HepG2 (cell line): ENCODE data around the gene SKIC2. TPM values are rescaled to one million over a fixed set of nuclear protein-coding genes. Genes with fewer than 3 reads are reported as not detected.

Experiments used
- NR2F2 ChIP-seq: IDR thresholded peaks from 2 replicates; pipeline ENCODE4 v1.6.1; 2012; ENCODE audit warnings: low read depth, inconsistent platforms, borderline replicate concordance
- PTBP1 ChIP-seq: fragments of 200-400 bp; formaldehyde crosslinking; IDR thresholded peaks from 2 replicates; pipeline ENCODE4 v1.6.1; 2018; ENCODE audit warnings: low read length, low read depth; ENCODE audit not compliant: poor library complexity, severe bottlenecking
- THAP11 ChIP-seq: IDR thresholded peaks from 2 replicates; pipeline ENCODE4 v1.6.1; 2016; ENCODE audit warnings: missing biosample characterization, missing genetic modification reagents
- TOPORS ChIP-seq: sonication (generic); formaldehyde crosslinking; IDR thresholded peaks from 2 replicates; pipeline ENCODE4 v1.8.0; 2023; ENCODE audit warnings: mild to moderate bottlenecking, missing genetic modification reagents
- ZNF138 ChIP-seq: sonication (generic); formaldehyde crosslinking; IDR thresholded peaks from 2 replicates; pipeline ENCODE4 v1.5.0; 2020; ENCODE audit warnings: mild to moderate bottlenecking, low read depth, missing genetic modification reagents
- ZNF282 ChIP-seq: fragments of 450-650 bp; IDR thresholded peaks from 2 replicates; pipeline ENCODE4 v1.6.1; 2018; ENCODE audit not compliant: partially characterized antibody
- ZNF572 ChIP-seq: sonication (generic); formaldehyde crosslinking; IDR thresholded peaks from 2 replicates; pipeline ENCODE4 v1.5.1; 2020; ENCODE audit warnings: mild to moderate bottlenecking, missing genetic modification reagents
- ZNF616 ChIP-seq: sonication (generic); formaldehyde crosslinking; IDR thresholded peaks from 2 replicates; pipeline ENCODE4 v1.5.0; 2020; ENCODE audit warnings: low read depth, mild to moderate bottlenecking, missing genetic modification reagents
- ZNF775 ChIP-seq: sonication (generic); formaldehyde crosslinking; IDR thresholded peaks from 2 replicates; pipeline ENCODE4 v1.4.0; 2020; ENCODE audit warnings: missing genetic modification reagents, mild to moderate bottlenecking, moderate library complexity, borderline replicate concordance
- polyA plus RNA-seq, 8 experiments: library from polyadenylated mRNA; depleted of rRNA in 3 of 8; stranded (reverse) in 7 of 8; unstranded in 1 of 8; fragments of >200 nt; fragmentation: Illumina TruSeq in 4 of 8; extraction: Trizol in 4 of 8; gene quantifications; 2 replicates each; pipeline versions ENCODE4 v1.2.1 to v1.2.3, GENCODE V29; 2011 to 2016; ENCODE audit warnings: low read depth in 4 of 8, missing spikeins in 1 of 8, mixed read lengths in 1 of 8; ENCODE audit not compliant: insufficient read depth in 1 of 8
- total RNA-seq, 5 experiments: library from RNA; depleted of rRNA; stranded (reverse); fragments of >200 nt; fragmentation: Illumina TruSeq; extraction: Trizol; gene quantifications; 2 replicates each; pipeline ENCODE4 v1.2.3, GENCODE V29; 2016; ENCODE audit warnings: low read depth in 1 of 5
- TF ChIP-seq, protein P1 (sequence below): IDR thresholded peaks from 2 replicates; pipeline ENCODE4 v1.6.1; 2018; ENCODE audit warnings: missing genetic modification reagents
- TF ChIP-seq, protein P2 (sequence below), 2 experiments: sonication (generic) in 1 of 2; formaldehyde crosslinking in 1 of 2; IDR thresholded peaks; 2 replicates each; pipeline versions ENCODE4 v1.5.1 to v1.6.1; 2011 to 2020; ENCODE audit warnings: borderline replicate concordance in 1 of 2, low read depth in 1 of 2, low read length in 1 of 2, mild to moderate bottlenecking in 1 of 2, missing genetic modification reagents in 1 of 2, moderate library complexity in 1 of 2
- TF ChIP-seq, protein P3 (sequence below): sonication (generic); formaldehyde crosslinking; IDR thresholded peaks from 2 replicates; pipeline ENCODE4 v1.4.0; 2020; ENCODE audit warnings: missing genetic modification reagents
- TF ChIP-seq, protein P4 (sequence below), 2 experiments: sonication (generic) in 1 of 2; formaldehyde crosslinking in 1 of 2; IDR thresholded peaks; 2 replicates each; pipeline versions ENCODE4 v1.4.0 to v1.6.1; 2016 to 2020; ENCODE audit warnings: borderline replicate concordance in 1 of 2, low read depth in 1 of 2, mild to moderate bottlenecking in 1 of 2, missing genetic modification reagents in 1 of 2
- TF ChIP-seq, protein P5 (sequence below): sonication (generic); formaldehyde crosslinking; IDR thresholded peaks from 2 replicates; pipeline ENCODE4; 2020; ENCODE audit warnings: missing genetic modification reagents, mild to moderate bottlenecking, borderline replicate concordance
- TF ChIP-seq, protein P6 (sequence below): sonication (generic); formaldehyde crosslinking; conservative IDR thresholded peaks from 2 replicates; pipeline ENCODE4 v1.8.0; 2022; ENCODE audit warnings: mild to moderate bottlenecking, moderate library complexity, missing genetic modification reagents

The SKIC2 gene
- total and polyA plus RNA-seq, 2 of the 13 experiments (the other 11 are each of a cell fraction or from before 2014, with no cell fraction given) = 67.1 to 68.4 TPM

DNA sequence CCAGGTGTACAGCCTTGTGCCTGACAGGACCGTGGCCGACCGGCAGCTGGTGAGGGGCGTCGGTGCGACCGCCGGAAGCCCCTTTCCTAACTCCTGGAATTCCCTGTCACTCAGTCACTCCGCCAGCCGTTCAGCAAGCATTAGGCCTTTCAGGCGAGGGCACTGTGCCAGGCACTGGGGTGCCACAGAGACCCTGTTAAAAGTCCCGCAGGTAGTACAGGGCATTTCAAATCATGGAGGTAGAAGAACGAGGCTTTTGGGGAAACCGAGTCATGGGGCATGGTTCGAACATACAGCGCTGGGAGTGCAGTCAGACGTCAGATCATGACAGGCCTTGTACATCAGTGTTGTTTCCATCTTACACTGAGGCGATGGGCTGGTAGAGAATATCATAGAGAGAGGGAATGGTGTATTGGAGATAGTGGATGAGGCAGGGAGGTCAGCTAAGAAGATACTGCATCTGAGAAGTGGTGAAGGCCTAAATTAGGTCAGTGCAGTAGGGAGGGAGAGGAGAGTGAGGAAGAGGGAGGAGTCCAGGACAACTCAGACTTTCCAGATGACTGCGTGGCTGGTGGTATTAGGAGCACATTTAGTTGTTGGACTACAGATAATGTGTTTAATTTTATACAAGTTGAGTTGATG lies 13.9 kb downstream of the SKIC2 start (continued):
- TF ChIP-seq, protein P1, sequence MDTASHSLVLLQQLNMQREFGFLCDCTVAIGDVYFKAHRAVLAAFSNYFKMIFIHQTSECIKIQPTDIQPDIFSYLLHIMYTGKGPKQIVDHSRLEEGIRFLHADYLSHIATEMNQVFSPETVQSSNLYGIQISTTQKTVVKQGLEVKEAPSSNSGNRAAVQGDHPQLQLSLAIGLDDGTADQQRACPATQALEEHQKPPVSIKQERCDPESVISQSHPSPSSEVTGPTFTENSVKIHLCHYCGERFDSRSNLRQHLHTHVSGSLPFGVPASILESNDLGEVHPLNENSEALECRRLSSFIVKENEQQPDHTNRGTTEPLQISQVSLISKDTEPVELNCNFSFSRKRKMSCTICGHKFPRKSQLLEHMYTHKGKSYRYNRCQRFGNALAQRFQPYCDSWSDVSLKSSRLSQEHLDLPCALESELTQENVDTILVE (CRISPR knock-in tag) = no peak
- TF ChIP-seq THAP11 (no peak), ZNF282 (no peak), ZNF138 (CRISPR knock-in tag) (no peak), TOPORS (CRISPR knock-in tag) (no peak), PTBP1 (no peak), NR2F2 (no peak), ZNF572 (CRISPR knock-in tag) (no peak), ZNF616 (CRISPR knock-in tag) (no peak), ZNF775 (CRISPR knock-in tag) (no peak)
- TF ChIP-seq, protein P2, sequence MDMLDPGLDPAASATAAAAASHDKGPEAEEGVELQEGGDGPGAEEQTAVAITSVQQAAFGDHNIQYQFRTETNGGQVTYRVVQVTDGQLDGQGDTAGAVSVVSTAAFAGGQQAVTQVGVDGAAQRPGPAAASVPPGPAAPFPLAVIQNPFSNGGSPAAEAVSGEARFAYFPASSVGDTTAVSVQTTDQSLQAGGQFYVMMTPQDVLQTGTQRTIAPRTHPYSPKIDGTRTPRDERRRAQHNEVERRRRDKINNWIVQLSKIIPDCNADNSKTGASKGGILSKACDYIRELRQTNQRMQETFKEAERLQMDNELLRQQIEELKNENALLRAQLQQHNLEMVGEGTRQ (IDR thresholded peaks at IDR 0.05; ENCODE audit: low read depth, low read length) = no peak
- TF ChIP-seq, protein P2 (CRISPR knock-in tag; IDR thresholded peaks at IDR 0.05; ENCODE audit: borderline replicate concordance) = no peak
- TF ChIP-seq, protein P3, sequence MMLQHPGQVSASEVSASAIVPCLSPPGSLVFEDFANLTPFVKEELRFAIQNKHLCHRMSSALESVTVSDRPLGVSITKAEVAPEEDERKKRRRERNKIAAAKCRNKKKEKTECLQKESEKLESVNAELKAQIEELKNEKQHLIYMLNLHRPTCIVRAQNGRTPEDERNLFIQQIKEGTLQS (CRISPR knock-in tag) = no peak
- TF ChIP-seq, protein P4, sequence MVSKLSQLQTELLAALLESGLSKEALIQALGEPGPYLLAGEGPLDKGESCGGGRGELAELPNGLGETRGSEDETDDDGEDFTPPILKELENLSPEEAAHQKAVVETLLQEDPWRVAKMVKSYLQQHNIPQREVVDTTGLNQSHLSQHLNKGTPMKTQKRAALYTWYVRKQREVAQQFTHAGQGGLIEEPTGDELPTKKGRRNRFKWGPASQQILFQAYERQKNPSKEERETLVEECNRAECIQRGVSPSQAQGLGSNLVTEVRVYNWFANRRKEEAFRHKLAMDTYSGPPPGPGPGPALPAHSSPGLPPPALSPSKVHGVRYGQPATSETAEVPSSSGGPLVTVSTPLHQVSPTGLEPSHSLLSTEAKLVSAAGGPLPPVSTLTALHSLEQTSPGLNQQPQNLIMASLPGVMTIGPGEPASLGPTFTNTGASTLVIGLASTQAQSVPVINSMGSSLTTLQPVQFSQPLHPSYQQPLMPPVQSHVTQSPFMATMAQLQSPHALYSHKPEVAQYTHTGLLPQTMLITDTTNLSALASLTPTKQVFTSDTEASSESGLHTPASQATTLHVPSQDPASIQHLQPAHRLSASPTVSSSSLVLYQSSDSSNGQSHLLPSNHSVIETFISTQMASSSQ (IDR thresholded peaks at IDR 0.05; ENCODE audit: low read depth) = no peak
- TF ChIP-seq, protein P4 (CRISPR knock-in tag; IDR thresholded peaks at IDR 0.05; ENCODE audit: borderline replicate concordance) = no peak; the same call in 1 of the 2 replicates
- TF ChIP-seq, protein P5, sequence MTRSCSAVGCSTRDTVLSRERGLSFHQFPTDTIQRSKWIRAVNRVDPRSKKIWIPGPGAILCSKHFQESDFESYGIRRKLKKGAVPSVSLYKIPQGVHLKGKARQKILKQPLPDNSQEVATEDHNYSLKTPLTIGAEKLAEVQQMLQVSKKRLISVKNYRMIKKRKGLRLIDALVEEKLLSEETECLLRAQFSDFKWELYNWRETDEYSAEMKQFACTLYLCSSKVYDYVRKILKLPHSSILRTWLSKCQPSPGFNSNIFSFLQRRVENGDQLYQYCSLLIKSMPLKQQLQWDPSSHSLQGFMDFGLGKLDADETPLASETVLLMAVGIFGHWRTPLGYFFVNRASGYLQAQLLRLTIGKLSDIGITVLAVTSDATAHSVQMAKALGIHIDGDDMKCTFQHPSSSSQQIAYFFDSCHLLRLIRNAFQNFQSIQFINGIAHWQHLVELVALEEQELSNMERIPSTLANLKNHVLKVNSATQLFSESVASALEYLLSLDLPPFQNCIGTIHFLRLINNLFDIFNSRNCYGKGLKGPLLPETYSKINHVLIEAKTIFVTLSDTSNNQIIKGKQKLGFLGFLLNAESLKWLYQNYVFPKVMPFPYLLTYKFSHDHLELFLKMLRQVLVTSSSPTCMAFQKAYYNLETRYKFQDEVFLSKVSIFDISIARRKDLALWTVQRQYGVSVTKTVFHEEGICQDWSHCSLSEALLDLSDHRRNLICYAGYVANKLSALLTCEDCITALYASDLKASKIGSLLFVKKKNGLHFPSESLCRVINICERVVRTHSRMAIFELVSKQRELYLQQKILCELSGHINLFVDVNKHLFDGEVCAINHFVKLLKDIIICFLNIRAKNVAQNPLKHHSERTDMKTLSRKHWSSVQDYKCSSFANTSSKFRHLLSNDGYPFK = no peak
- TF ChIP-seq, protein P6, sequence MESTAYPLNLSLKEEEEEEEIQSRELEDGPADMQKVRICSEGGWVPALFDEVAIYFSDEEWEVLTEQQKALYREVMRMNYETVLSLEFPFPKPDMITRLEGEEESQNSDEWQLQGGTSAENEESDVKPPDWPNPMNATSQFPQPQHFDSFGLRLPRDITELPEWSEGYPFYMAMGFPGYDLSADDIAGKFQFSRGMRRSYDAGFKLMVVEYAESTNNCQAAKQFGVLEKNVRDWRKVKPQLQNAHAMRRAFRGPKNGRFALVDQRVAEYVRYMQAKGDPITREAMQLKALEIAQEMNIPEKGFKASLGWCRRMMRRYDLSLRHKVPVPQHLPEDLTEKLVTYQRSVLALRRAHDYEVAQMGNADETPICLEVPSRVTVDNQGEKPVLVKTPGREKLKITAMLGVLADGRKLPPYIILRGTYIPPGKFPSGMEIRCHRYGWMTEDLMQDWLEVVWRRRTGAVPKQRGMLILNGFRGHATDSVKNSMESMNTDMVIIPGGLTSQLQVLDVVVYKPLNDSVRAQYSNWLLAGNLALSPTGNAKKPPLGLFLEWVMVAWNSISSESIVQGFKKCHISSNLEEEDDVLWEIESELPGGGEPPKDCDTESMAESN (CRISPR knock-in tag) = no peak
